ENCODE measurements around the gene PIGX.

The PIGX gene

DNA sequence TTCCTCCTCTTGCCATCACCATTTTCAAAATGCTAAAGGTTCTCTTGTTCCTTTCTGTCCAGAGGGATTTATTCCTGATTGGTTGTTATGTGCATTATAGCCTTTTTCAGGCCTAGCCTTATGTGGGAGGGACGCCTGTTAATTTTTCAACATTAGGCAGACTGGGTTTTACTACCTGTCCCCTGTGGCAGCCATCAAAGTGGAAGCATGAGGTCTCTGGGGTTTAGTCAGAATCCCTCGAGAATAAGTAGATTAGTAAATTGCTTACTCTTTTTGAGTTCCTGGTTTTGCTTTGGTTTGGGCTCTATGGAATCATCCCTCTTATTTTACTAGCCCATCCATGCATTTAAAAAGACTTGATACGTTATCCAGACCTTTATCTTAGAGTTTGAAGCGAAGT lies 59.9 kb downstream of the PIGX start:
- no peak overlapping the region for H3K27ac ChIP-seq
- no peak for TF ChIP-seq ZFX (IDR thresholded peaks at IDR 0.05)
- TF ChIP-seq, protein P1, sequence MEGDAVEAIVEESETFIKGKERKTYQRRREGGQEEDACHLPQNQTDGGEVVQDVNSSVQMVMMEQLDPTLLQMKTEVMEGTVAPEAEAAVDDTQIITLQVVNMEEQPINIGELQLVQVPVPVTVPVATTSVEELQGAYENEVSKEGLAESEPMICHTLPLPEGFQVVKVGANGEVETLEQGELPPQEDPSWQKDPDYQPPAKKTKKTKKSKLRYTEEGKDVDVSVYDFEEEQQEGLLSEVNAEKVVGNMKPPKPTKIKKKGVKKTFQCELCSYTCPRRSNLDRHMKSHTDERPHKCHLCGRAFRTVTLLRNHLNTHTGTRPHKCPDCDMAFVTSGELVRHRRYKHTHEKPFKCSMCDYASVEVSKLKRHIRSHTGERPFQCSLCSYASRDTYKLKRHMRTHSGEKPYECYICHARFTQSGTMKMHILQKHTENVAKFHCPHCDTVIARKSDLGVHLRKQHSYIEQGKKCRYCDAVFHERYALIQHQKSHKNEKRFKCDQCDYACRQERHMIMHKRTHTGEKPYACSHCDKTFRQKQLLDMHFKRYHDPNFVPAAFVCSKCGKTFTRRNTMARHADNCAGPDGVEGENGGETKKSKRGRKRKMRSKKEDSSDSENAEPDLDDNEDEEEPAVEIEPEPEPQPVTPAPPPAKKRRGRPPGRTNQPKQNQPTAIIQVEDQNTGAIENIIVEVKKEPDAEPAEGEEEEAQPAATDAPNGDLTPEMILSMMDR (conservative IDR thresholded peaks at IDR 0.05): no peak

DNA sequence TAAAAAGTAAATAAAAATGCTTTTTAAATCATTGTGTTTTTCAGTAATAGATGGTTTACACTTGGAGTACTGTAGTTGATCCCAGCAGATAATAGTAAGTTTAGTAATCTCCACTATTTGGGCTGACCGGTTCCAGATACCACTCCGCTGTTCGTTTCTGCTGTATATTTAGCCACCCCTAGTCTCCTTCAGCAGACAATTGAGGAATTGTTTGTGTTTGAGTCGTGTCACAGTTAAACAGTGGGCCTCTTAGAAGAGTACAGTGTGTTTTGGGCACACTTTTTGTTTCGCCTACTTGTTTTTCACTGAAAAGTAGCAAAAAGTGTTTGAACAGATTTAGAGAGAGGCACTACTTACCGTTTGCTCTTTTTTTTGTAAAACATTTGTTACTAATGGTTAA lies 60.7 kb downstream of the PIGX start:
- H3K27ac ChIP-seq: no peak overlapping the region
- no peak for TF ChIP-seq ZFX (IDR thresholded peaks at IDR 0.05)
- TF ChIP-seq, protein P1 (conservative IDR thresholded peaks at IDR 0.05): no peak

DNA sequence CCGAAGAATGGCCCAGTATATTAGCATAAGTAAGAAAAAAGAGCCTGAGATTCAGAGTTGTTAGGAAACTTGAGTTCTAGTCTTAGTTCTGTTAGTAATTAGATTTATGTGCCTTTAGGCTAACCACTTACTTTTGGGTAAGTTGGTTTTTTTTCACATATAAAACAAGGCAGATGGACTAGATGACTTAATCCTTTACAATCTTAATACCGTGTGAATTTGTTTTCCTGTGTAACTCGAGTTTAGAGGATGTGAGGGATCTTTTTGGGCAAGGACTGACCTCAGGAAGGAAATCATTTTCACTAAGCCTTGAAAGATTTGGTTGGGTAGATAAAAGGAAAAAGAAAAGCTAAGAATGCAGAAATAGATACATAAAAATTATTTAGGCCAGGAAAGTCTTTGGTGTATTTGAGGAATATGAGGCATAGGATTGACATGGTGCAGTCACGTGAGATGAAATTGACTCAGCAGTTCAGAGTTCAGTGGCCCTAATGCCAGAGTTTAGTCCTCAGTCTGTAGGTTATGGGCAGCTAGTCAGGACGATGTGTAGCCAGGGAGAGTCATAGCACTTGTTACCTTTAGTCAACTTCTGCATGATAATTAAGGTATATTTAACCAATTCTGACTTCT lies 62.1 kb downstream of the PIGX start:
- H3K27ac ChIP-seq: no peak overlapping the region

DNA sequence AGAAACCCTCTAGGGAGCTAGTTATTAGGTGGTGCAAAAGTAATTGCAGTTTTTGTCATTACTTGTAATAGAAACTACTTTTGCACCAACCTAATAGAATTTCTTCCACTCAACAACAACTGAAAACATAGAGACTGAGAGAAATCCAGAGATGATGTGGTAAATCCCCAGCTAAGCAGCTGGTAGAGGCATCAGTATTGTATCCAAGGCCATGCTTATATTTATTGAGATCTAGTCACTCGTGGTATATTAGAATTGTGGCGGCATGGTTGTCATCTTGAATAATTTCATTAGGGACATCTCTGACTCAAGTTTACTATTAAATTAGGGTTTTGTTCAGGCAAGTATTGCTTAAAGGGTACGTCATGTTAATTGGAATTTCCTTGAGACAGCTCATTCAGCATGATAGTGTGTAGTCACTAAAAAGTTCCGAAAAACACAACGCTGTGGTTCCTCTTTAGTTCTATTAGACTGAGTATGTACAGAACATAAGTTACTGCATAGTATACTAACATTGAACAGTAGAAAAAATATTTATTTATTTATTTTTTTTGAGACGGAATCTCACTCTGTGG lies 62.8 kb downstream of the PIGX start:
- H3K27ac ChIP-seq: no peak overlapping the region

More for the DNA sequence above, 62.1 kb downstream of the PIGX start:
- TF ChIP-seq, protein P1 (conservative IDR thresholded peaks at IDR 0.05): no peak
- no peak for TF ChIP-seq ZFX (IDR thresholded peaks at IDR 0.05)

DNA sequence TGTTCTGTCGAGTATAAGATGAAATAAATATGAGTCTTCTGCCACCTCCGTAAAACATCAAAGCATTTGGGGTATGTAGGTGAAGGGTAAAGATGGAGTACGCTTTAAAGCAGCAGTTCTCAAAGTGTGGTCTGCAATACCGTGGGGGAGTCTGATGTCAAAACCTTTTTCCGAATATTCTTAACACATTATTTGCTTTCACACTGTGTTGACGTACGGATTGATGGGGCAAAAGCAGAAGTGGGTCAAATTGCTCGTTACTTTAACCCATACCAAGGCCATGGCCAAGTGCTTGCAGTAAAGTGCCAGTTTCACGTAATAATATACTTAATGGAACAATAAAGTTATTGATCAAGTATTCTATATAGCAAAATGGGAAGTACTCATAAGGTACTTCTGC lies 63.8 kb downstream of the PIGX start:
- no peak overlapping the region for H3K27ac ChIP-seq

More for the DNA sequence above, 62.8 kb downstream of the PIGX start:
- TF ChIP-seq, protein P1 (conservative IDR thresholded peaks at IDR 0.05): no peak
- TF ChIP-seq ZFX (IDR thresholded peaks at IDR 0.05): no peak

DNA sequence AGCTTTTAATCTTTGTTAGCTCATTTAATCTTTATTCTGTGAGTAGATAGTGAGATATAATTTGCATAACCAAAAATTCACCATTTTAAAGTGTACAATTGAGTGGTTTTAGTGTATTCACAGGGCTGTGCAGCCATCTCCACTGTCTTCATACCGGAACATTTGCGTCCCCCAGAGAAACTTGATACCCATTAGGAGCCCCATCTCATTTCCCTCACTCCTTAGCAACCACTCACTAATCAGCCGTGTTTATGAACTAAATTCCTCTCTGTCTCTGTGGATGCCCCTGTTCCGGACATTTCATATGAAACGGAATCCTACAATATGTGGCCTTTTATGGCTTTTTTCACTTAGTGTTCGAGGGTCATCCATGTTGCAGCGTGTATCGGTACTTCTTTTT lies 65.7 kb downstream of the PIGX start:
- TF ChIP-seq, protein P1 (conservative IDR thresholded peaks at IDR 0.05): no peak
- TF ChIP-seq ZFX (IDR thresholded peaks at IDR 0.05): no peak
- no peak overlapping the region for H3K27ac ChIP-seq

More for the DNA sequence above, 63.8 kb downstream of the PIGX start:
- TF ChIP-seq ZFX (IDR thresholded peaks at IDR 0.05): no peak
- TF ChIP-seq, protein P1 (conservative IDR thresholded peaks at IDR 0.05): no peak

DNA sequence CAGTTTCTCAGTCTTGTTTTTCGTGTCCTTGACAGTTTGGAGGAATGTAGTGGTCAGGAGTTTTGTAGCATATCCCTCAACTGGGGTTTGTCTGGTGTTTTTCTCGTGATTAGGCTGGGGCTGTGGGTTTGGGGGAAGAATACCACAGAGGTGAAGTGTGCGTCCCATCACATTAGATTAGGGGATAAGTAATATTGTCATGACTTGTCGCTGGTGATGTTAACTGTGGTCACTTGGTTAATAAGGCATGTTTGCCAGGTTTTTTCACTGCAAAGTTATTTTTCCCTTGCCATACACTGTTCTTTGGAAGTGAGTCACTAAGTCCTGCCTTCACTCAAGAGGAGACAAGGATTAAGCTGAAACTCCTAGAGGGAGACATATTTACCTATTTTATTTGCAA lies 66.6 kb downstream of the PIGX start:
- no peak overlapping the region for H3K27ac ChIP-seq
- no peak for TF ChIP-seq ZFX (IDR thresholded peaks at IDR 0.05)
- TF ChIP-seq, protein P1 (conservative IDR thresholded peaks at IDR 0.05): no peak
